GM12891 (cell line): ENCODE results near the gene SIK3.
"Not testable (repeated sequence)": the region's sequence is repeated elsewhere in the genome, so short reads cannot be mapped to it uniquely, and the experiment has no call there.

ENCODE experiments used
- DNase-seq: peaks from one replicate; pipeline ENCODE4 v3.0.0; 2011; ENCODE audit warnings: low spot score; ENCODE audit not compliant: insufficient read length
- FAIRE-seq: peaks from 2 replicates; lab custom pipeline; 2011; peaks lifted over from hg19 to GRCh38; lab: Jason Lieb, UNC
- PAX5 ChIP-seq: IDR thresholded peaks from 2 replicates; pipeline ENCODE4 v1.6.1; 2011; ENCODE audit warnings: low read length, moderate library complexity, mild to moderate bottlenecking; ENCODE audit not compliant: insufficient read depth, severe bottlenecking
- POLR2A ChIP-seq: IDR thresholded peaks from 2 replicates; pipeline ENCODE4 v1.6.1; 2011; ENCODE audit warnings: low read depth, low read length, control low read depth
- POLR2AphosphoS5 ChIP-seq: IDR thresholded peaks from 2 replicates; pipeline ENCODE4 v1.6.1; 2011; ENCODE audit warnings: low read depth, low read length, control low read depth
- POU2F2 ChIP-seq: IDR thresholded peaks from 2 replicates; pipeline ENCODE4 v1.6.1; 2011; ENCODE audit warnings: low read depth, mild to moderate bottlenecking, control low read depth, low read length, moderate library complexity
- SPI1 ChIP-seq: IDR thresholded peaks from 2 replicates; pipeline ENCODE4 v1.6.1; 2011; ENCODE audit warnings: low read depth, low read length, control low read depth
- TAF1 ChIP-seq: IDR thresholded peaks from 2 replicates; pipeline ENCODE4 v1.6.1; 2011; ENCODE audit warnings: low read depth, low read length, control low read depth

SIK3 gene

GRCh38 chr11:117059611-117060148, 38.5 kb downstream of the SIK3 start:
- FAIRE-seq (peak; percentile 45), DNase-seq (no peak)
- no peak for TF ChIP-seq PAX5
- no peak for TF ChIP-seq SPI1
- TF ChIP-seq POLR2AphosphoS5 = no peak
- no peak for TF ChIP-seq POU2F2

DNA sequence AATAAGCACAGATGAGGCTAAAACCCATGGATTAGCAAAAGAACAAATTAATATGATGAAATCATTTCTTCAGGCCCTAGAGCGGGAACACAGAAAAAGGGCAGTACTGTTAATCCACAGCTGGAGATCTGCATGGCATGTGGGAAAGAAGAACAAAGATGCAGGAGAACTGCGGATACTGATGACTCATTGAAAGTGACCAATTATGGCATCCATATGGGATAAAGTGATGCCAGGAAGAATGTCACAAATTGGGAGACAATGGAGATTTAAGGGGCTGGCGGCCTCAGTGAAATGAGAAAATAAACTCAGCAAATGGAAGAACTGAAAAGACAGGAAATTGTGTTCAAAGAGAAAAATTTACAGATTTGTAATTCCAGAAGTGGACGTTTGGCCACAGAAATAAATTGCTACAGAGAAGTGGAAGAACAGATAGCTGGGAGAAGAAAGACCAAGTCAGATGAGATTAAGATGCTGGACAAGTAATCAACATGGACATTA, 39.4 kb downstream of the SIK3 start:
- FAIRE-seq = peak; percentile 41
- DNase-seq = no peak
- TF ChIP-seq SPI1 (no peak), POLR2A (no peak), POU2F2 (no peak), TAF1 (no peak), POLR2AphosphoS5 (no peak), PAX5 (no peak)

GRCh38 chr11:117057727-117058126, 40.5 kb downstream of the SIK3 start:
- TF ChIP-seq POU2F2 (no peak), POLR2A (no peak), POLR2AphosphoS5 (no peak)

GRCh38 chr11:117057317-117057716, 40.9 kb downstream of the SIK3 start:
- TF ChIP-seq SPI1 = no peak
- no peak for TF ChIP-seq TAF1
- TF ChIP-seq POLR2A = no peak
- no peak for TF ChIP-seq POLR2AphosphoS5
- TF ChIP-seq PAX5 = no peak
- no peak for TF ChIP-seq POU2F2
- DNase-seq (no peak), FAIRE-seq (peak; percentile 38)

More at GRCh38 chr11:117057727-117058126, 40.5 kb downstream of the SIK3 start:
- no peak for DNase-seq
- FAIRE-seq = peak; percentile 5

DNA sequence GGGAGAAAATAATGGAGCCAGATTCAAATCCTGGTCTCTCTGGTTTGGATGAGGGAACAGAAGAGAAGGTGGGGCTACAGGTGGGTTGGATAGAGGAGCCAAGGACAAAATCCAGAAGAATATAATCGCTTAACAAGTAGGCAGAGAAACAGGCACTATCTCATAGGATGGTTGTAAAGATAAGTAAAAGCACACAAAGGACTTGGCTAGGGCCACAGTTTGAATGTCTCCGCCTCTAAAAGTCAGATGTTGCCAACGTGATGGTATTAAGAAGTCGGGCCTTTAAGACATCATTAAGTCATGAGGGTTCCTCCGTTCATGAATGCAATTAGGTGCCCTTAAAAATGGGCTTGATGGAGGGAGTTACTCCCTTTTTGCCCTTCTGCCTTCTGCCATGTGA, 42.8 kb downstream of the SIK3 start:
- DNase-seq (no peak), FAIRE-seq (no peak)
- TF ChIP-seq SPI1 (no peak), TAF1 (no peak), PAX5 (no peak), POU2F2 (no peak), POLR2A (no peak), POLR2AphosphoS5 (no peak)

GRCh38 chr11:117054382-117054781, 43.8 kb downstream of the SIK3 start:
- no peak for TF ChIP-seq TAF1
- no peak for TF ChIP-seq POU2F2
- no peak for TF ChIP-seq POLR2AphosphoS5
- TF ChIP-seq PAX5 = no peak
- TF ChIP-seq SPI1 = no peak
- no peak for TF ChIP-seq POLR2A
- no peak for FAIRE-seq

GRCh38 chr11:117052196-117053149, 45.8 kb downstream of the SIK3 start:
- FAIRE-seq = no peak
- TF ChIP-seq TAF1 (no peak), PAX5 (no peak), POU2F2 (no peak), POLR2A (no peak), POLR2AphosphoS5 (no peak), SPI1 (no peak)
- no peak for DNase-seq

More at GRCh38 chr11:117054382-117054781, 43.8 kb downstream of the SIK3 start:
- no peak for DNase-seq

DNA sequence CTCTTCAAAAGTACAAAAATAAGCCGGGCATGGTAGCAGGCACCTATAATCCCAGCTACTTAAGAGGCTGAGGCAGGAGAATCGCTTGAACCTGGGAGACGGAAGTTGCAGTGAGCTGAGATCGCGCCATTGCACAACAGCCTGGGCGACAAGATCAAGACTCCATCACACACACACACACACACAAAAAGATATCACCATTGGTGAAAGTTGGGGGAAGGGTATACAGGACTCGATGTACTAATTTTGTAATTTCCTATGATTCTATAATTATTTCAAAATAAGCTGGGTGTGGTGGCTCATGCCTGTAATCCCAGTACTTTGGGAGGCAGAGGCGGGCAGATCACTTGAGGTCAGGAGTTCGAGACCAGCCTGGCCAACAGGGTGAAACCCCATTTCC, 48.1 kb downstream of the SIK3 start:
- not testable (repeated sequence) for DNase-seq, FAIRE-seq

DNA sequence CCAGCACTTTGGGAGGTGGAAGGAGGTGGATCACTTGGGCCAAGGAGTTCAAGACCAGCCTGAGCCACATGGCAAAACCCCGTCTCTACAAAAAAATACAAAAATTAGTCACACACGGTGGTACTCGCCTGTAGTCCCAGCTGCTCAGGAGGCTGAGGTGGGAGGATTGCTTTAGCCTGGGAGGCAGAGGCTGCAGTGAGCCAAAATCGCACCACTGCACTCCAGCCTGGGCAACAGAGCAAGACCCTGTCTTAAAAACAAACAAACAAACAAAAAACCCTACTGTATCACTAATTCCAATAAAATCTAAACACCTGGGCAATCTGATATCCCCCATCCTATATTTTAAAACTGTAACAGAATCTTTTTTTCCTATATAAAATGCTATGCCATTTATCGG, 51.6 kb downstream of the SIK3 start:
- FAIRE-seq, DNase-seq: not testable (repeated sequence)

DNA sequence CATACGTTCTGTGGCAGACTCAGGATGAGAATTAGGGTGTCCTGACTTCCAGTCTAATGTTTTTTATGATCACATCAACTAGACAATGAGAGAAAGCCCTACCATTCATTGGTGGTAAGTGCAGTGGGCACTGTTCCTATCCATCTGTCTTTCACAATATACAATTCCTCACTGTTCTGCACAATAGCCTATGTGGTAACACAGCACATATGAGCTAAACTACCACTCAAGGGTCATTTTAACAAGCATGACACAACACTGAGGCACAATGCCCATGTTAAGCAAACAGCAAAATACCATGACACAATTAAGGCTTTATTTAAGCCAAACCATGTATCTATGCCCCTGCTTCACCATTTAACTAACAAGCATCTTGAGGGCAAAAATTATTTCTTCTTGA, 52.3 kb downstream of the SIK3 start:
- DNase-seq (no peak), FAIRE-seq (peak; percentile 50)
- TF ChIP-seq PAX5 (no peak), TAF1 (no peak), POU2F2 (no peak), SPI1 (no peak), POLR2A (no peak), POLR2AphosphoS5 (no peak)
